ENCODE data around the gene VAT1L.

The VAT1L gene

DNA sequence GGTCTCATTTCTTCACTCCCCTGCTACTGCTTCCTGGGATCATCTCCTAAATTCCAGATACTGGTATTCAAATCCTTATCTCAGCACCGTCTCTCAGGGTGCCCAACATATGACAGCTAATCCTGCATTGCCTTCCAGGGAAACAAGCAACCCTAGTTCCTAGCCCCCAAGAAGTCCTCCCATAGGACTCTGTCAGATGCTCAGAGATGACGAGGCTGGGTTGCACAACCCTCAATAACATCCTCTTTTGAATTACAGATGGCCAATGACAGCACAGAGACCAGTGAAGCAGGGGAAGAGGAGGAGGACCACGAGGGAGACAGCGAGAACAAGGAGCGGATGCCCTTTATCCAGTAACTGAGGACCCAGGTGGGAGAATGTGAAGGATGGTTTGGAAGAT lies 189.0 kb downstream of the VAT1L start:
- H3K23ac ChIP-seq (ENCODE audit: low read depth, low read length, poor library complexity): no peak overlapping the region
- H2AFZ ChIP-seq (ENCODE audit: low read length): no peak overlapping the region
- H3K9ac ChIP-seq (ENCODE audit: low read depth, low read length, poor library complexity): no peak overlapping the region
- H4K91ac ChIP-seq (ENCODE audit: low read depth, low read length, poor library complexity): no peak overlapping the region
- H3K4ac ChIP-seq (ENCODE audit: low read length): no peak overlapping the region
- no peaks in the 10 kb centered on the region for H3K4me1 ChIP-seq (ENCODE audit: control insufficient read depth in 2 of 2, insufficient read depth in 1 of 2, low read depth in 1 of 2, low read length in 2 of 2)
- H2AK5ac ChIP-seq (ENCODE audit: low read depth, low read length): no peak overlapping the region
- H2BK120ac ChIP-seq (ENCODE audit: low read depth, low read length): no peak overlapping the region
- H3K9me3 ChIP-seq (replicated peaks in 1 of 2; ENCODE audit: control insufficient read depth in 2 of 2, insufficient read depth in 1 of 2, low read depth in 1 of 2, low read length in 2 of 2): no peaks in the 10 kb centered on the region
- H3K4me2 ChIP-seq (ENCODE audit: insufficient read depth, low read length, poor library complexity, severe bottlenecking): no peak overlapping the region
- no peak overlapping the region for H3K27ac ChIP-seq (replicated peaks; ENCODE audit: low read length)
- no peak for DNase-seq (ENCODE audit: low spot score)
- H3K36me3 ChIP-seq (replicated peaks in 1 of 2; ENCODE audit: control insufficient read depth in 2 of 2, insufficient read depth in 2 of 2, low read length in 2 of 2): peaks cover 4 to 6% of the 10 kb centered on the region in 2 donors
- no peaks in the 10 kb centered on the region for H3K79me1 ChIP-seq (ENCODE audit: low read depth, low read length)
- H2BK15ac ChIP-seq (ENCODE audit: low read length): no peak overlapping the region
- no peak overlapping the region for H2BK12ac ChIP-seq (ENCODE audit: low read length)
- H4K8ac ChIP-seq (ENCODE audit: low read depth, low read length): no peak overlapping the region
- no peak overlapping the region for H3K4me3 ChIP-seq (ENCODE audit: low read length in 2 of 2)
- H3K18ac ChIP-seq (ENCODE audit: low read length): no peak overlapping the region
- H3K27me3 ChIP-seq (ENCODE audit: control insufficient read depth in 3 of 3, insufficient read depth in 3 of 3, low read depth in 1 of 3, low read length in 3 of 3): no peaks in the 10 kb centered on the region
- no peak overlapping the region for H2BK5ac ChIP-seq (ENCODE audit: low read length)
- no CpG with 5 or more reads among the region's 5 CpGs for WGBS, 2 donors (ENCODE audit: extremely low coverage in 2 of 2, insufficient read length in 2 of 2, insufficient replicate concordance in 1 of 2)
- H3K14ac ChIP-seq (ENCODE audit: low read length): no peak overlapping the region

DNA sequence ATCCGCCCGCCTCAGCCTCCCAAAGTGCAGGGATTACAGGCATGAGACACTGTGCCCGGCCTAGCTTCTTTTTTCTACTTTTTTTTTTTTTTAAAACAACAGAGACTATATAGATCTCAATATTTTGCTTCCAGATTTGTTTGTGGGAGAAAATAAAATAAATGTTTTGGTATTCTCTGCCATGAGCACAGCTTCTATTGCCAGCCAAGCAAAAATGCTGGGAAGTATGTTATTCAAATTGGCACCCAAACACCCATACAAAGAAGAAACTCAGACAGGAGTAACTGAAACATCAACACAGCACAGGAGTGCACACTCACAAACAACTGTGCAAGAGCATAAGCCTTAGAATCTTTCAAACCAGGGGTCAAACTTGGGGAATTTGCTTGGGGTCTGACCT lies 196.7 kb downstream of the VAT1L start:
- Histone ChIP-seq H3K23ac (ENCODE audit: low read depth, low read length, poor library complexity) (no peak overlapping the region), H3K9me3 (replicated peaks in 1 of 2; ENCODE audit: control insufficient read depth in 2 of 2, insufficient read depth in 1 of 2, low read depth in 1 of 2, low read length in 2 of 2) (no peaks in the 10 kb centered on the region), H3K4me2 (ENCODE audit: insufficient read depth, low read length, poor library complexity, severe bottlenecking) (no peak overlapping the region), H3K4me1 (ENCODE audit: control insufficient read depth in 2 of 2, insufficient read depth in 1 of 2, low read depth in 1 of 2, low read length in 2 of 2) (no peaks in the 10 kb centered on the region), H2AFZ (ENCODE audit: low read length) (no peak overlapping the region), H2BK12ac (ENCODE audit: low read length) (no peak overlapping the region), H3K4me3 (ENCODE audit: low read length in 2 of 2) (no peak overlapping the region), H3K27me3 (ENCODE audit: control insufficient read depth in 3 of 3, insufficient read depth in 3 of 3, low read depth in 1 of 3, low read length in 3 of 3) (no peaks in the 10 kb centered on the region), H2BK5ac (ENCODE audit: low read length) (no peak overlapping the region), H3K4ac (ENCODE audit: low read length) (no peak overlapping the region), H3K36me3 (replicated peaks in 1 of 2; ENCODE audit: control insufficient read depth in 2 of 2, insufficient read depth in 2 of 2, low read length in 2 of 2) (no peaks in the 10 kb centered on the region), H3K9ac (ENCODE audit: low read depth, low read length, poor library complexity) (no peak overlapping the region), H4K8ac (ENCODE audit: low read depth, low read length) (no peak overlapping the region), H2BK15ac (ENCODE audit: low read length) (no peak overlapping the region), H3K18ac (ENCODE audit: low read length) (no peak overlapping the region), H3K14ac (ENCODE audit: low read length) (no peak overlapping the region), H4K91ac (ENCODE audit: low read depth, low read length, poor library complexity) (no peak overlapping the region), H2AK5ac (ENCODE audit: low read depth, low read length) (no peak overlapping the region), H3K27ac (replicated peaks; ENCODE audit: low read length) (no peak overlapping the region), H3K79me1 (ENCODE audit: low read depth, low read length) (no peaks in the 10 kb centered on the region), H2BK120ac (ENCODE audit: low read depth, low read length) (no peak overlapping the region)
- no CpG with 5 or more reads among the region's 3 CpGs for WGBS, 2 donors (ENCODE audit: extremely low coverage in 2 of 2, insufficient read length in 2 of 2, insufficient replicate concordance in 1 of 2)
- DNase-seq (ENCODE audit: low spot score): no peak

GRCh38 chr16:77986011-77986740 lies 197.8 kb downstream of the VAT1L start:
- Histone ChIP-seq H2AFZ (ENCODE audit: low read length) (no peak overlapping the region), H3K4ac (ENCODE audit: low read length) (no peak overlapping the region), H3K27me3 (ENCODE audit: control insufficient read depth in 3 of 3, insufficient read depth in 3 of 3, low read depth in 1 of 3, low read length in 3 of 3) (no peaks in the 10 kb centered on the region), H2BK120ac (ENCODE audit: low read depth, low read length) (no peak overlapping the region), H3K79me1 (ENCODE audit: low read depth, low read length) (no peaks in the 10 kb centered on the region), H3K9me3 (replicated peaks in 1 of 2; ENCODE audit: control insufficient read depth in 2 of 2, insufficient read depth in 1 of 2, low read depth in 1 of 2, low read length in 2 of 2) (peaks cover 0 to 6% of the 10 kb centered on the region in 2 donors), H3K14ac (ENCODE audit: low read length) (no peak overlapping the region), H4K8ac (ENCODE audit: low read depth, low read length) (no peak overlapping the region), H2BK15ac (ENCODE audit: low read length) (no peak overlapping the region), H3K9ac (ENCODE audit: low read depth, low read length, poor library complexity) (no peak overlapping the region), H3K36me3 (replicated peaks in 1 of 2; ENCODE audit: control insufficient read depth in 2 of 2, insufficient read depth in 2 of 2, low read length in 2 of 2) (no peaks in the 10 kb centered on the region), H3K4me1 (ENCODE audit: control insufficient read depth in 2 of 2, insufficient read depth in 1 of 2, low read depth in 1 of 2, low read length in 2 of 2) (no peaks in the 10 kb centered on the region), H4K91ac (ENCODE audit: low read depth, low read length, poor library complexity) (no peak overlapping the region), H3K23ac (ENCODE audit: low read depth, low read length, poor library complexity) (no peak overlapping the region), H3K27ac (replicated peaks; ENCODE audit: low read length) (no peak overlapping the region), H3K18ac (ENCODE audit: low read length) (no peak overlapping the region), H3K4me3 (ENCODE audit: low read length in 2 of 2) (no peak overlapping the region), H2AK5ac (ENCODE audit: low read depth, low read length) (no peak overlapping the region), H3K4me2 (ENCODE audit: insufficient read depth, low read length, poor library complexity, severe bottlenecking) (no peak overlapping the region), H2BK5ac (ENCODE audit: low read length) (no peak overlapping the region), H2BK12ac (ENCODE audit: low read length) (no peak overlapping the region)
- DNase-seq (ENCODE audit: low spot score): no peak
- no CpG with 5 or more reads among the region's 7 CpGs for WGBS, 2 donors (ENCODE audit: extremely low coverage in 2 of 2, insufficient read length in 2 of 2, insufficient replicate concordance in 1 of 2)

DNA sequence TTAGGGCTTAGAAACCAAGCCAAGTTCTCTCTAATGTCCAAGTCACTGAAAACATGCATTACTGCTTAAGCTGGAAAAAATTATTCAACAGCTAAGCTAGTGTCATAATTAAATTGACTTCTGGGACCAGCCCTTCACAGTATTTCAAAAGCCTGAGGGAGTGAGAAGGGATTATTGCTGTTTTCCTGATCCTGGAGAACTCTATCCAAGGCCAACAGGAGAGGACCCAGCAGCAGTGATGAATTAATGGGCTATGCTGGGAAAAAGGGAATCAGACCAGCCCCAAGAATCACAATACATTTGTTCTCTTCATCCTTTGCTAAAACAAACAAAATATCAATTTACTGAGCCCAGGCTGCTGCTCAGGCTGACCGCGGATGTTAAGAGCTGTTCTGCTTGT lies 199.4 kb downstream of the VAT1L start:
- H3K27ac ChIP-seq (replicated peaks; ENCODE audit: low read length): no peak overlapping the region
- H4K91ac ChIP-seq (ENCODE audit: low read depth, low read length, poor library complexity): no peak overlapping the region
- H3K18ac ChIP-seq (ENCODE audit: low read length): no peak overlapping the region
- DNase-seq (ENCODE audit: low spot score): no peak
- no peak overlapping the region for H3K9ac ChIP-seq (ENCODE audit: low read depth, low read length, poor library complexity)
- no peak overlapping the region for H4K8ac ChIP-seq (ENCODE audit: low read depth, low read length)
- H2BK120ac ChIP-seq (ENCODE audit: low read depth, low read length): no peak overlapping the region
- H3K9me3 ChIP-seq (replicated peaks in 1 of 2; ENCODE audit: control insufficient read depth in 2 of 2, insufficient read depth in 1 of 2, low read depth in 1 of 2, low read length in 2 of 2): peaks cover 2 to 6% of the 10 kb centered on the region in 2 donors
- H3K27me3 ChIP-seq (ENCODE audit: control insufficient read depth in 3 of 3, insufficient read depth in 3 of 3, low read depth in 1 of 3, low read length in 3 of 3): no peaks in the 10 kb centered on the region
- H3K4me2 ChIP-seq (ENCODE audit: insufficient read depth, low read length, poor library complexity, severe bottlenecking): no peak overlapping the region
- no peak overlapping the region for H3K23ac ChIP-seq (ENCODE audit: low read depth, low read length, poor library complexity)
- H3K79me1 ChIP-seq (ENCODE audit: low read depth, low read length): no peaks in the 10 kb centered on the region
- H2BK5ac ChIP-seq (ENCODE audit: low read length): no peak overlapping the region
- H3K4ac ChIP-seq (ENCODE audit: low read length): no peak overlapping the region
- H2AK5ac ChIP-seq (ENCODE audit: low read depth, low read length): no peak overlapping the region
- no peak overlapping the region for H3K14ac ChIP-seq (ENCODE audit: low read length)
- no peak overlapping the region for H2BK12ac ChIP-seq (ENCODE audit: low read length)
- WGBS, 2 donors (ENCODE audit: extremely low coverage in 2 of 2, insufficient read length in 2 of 2, insufficient replicate concordance in 1 of 2): no CpG with 5 or more reads among the region's 2 CpGs
- no peaks in the 10 kb centered on the region for H3K4me1 ChIP-seq (ENCODE audit: control insufficient read depth in 2 of 2, insufficient read depth in 1 of 2, low read depth in 1 of 2, low read length in 2 of 2)
- H2AFZ ChIP-seq (ENCODE audit: low read length): no peak overlapping the region
- no peaks in the 10 kb centered on the region for H3K36me3 ChIP-seq (replicated peaks in 1 of 2; ENCODE audit: control insufficient read depth in 2 of 2, insufficient read depth in 2 of 2, low read length in 2 of 2)
- no peak overlapping the region for H3K4me3 ChIP-seq (ENCODE audit: low read length in 2 of 2)
- no peak overlapping the region for H2BK15ac ChIP-seq (ENCODE audit: low read length)
